ENCODE measurements around the gene ZNF597.

The ZNF597 gene, protein sequence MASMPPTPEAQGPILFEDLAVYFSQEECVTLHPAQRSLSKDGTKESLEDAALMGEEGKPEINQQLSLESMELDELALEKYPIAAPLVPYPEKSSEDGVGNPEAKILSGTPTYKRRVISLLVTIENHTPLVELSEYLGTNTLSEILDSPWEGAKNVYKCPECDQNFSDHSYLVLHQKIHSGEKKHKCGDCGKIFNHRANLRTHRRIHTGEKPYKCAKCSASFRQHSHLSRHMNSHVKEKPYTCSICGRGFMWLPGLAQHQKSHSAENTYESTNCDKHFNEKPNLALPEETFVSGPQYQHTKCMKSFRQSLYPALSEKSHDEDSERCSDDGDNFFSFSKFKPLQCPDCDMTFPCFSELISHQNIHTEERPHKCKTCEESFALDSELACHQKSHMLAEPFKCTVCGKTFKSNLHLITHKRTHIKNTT

DNA sequence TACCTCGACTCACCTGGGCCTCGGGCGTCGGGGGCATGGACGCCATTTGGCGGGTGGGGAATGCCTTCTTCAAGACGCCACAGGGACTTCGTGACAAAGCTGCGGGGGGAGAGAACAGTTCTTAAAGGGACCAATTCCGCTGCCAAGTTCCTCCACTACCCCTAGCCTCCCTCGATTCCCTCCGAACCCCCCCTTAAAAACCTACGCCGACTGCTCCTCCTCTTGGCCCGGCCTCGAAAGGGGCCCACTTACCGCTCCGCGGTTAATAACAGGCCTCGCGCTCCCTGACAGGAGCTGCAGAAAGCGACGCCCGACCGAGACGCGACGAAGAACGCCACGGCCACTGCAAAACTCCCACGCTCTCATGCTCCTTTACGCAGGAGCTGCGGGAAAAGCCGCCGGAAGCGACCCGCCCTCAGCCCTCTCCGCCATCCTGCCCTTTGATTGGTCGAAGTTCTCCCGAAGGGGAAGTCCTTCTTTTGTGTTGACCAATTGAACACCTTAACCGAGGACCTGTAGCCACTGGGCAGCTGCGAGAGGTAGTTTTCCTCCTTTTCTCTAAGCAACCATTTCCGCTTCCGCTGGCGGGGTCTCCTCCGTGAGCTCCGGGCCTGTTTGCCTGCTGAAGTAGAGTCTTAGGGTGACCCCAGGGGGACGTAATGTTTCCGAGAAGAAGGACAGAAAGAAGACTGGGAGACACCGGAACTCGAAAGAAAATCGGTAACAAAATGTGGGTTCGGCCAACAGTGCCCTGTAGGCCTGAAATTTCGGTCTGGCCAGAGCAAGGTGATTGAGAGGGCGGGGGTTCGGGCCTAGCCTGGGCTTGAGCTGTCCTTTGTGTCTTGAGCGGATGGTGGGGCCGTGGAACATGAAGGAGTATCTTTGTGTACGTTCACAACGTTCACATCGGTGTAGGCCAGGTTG, at the start of gene ZNF597, which contains the start of gene NAA60:
Gene ZNF597, minus strand, starts transcription at position 397 of the 924 bp plus-strand sequence. Its CDS starts 351 bp downstream, at position 46.
Gene NAA60, plus strand, starts transcription at position 573 of the 924 bp plus-strand sequence. CDS start 32,548 bp downstream, outside the sequence.
- DNase-seq (ENCODE audit: low read depth, low spot score) = no peak

DNA sequence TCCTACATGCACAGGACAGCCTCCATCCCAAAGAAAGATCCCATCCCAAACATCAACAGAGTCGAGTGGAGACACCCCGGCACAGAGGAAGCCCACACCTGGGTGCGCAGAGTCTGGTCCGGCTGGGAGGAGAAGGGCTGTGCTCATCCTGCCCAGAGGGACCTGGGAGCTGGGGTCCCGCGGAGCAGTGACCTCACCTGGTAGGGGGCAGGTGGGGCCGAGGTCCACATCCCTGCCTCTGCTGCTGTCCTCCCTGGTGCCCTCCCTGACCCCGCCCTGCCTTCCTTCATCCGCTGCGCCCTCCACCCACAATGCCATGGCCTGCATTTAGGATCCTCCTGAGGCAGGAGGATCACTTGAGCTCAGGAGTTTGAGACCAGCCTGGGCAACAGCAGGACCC, 49.1 kb upstream of the ZNF597 start:
- DNase-seq (ENCODE audit: low read depth, low spot score) = no peak

DNA sequence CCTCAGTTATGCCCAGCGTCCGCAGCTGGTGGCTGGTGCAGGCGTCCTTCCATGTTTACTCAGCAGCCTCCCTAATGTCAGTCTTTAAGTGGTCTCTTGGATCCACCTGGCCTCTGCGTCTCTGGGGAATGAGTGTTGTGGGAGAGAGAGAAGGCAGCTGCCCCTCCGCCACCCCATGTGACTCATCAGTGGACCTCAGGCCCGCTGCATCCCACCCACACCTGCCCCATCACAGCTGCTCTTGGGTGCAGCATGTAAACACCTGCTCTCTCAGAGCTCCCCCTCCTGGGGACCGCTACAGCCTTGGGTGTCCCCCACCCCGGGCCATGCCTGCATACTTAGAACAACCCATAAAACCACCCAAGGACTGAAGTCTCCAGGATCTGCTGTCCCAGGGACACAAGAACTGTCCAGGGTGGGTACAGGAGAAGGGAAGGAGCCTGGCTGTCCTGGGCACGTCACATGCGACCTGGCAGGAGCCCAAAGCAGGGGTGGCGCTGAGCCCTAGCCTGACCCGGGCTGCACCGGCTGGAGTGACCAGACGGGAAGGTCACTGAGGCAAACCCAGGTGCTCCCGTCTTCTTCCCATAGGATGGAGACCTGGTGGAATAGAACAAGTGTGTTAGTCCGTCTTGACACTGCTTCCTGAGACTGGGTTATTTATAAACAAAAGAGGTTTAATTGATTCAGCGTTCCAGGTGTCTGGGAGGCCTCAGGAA, 47.8 kb upstream of the ZNF597 start:
- DNase-seq (ENCODE audit: low read depth, low spot score) = no peak

DNA sequence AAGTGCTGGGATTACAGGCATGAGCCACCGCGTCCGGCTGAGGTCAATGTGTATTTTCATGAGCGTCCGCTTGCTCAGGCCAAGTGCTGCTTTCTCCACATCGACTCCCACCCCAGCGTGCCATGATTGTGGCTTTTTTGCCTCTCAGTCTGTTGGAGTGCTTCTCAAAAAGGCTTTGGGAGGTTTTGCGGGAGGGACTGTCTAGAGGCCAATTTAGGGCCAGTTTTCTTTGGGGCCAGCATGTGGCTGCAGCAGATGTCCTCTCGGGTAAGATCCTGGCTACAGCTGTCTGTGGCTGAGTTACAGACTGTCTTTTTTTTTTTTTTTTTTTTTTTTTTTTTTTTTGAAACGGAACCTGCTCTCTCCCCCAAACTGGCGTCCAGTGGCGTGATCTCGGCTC, 45.5 kb upstream of the ZNF597 start:
- DNase-seq (ENCODE audit: low read depth, low spot score) = no peak

DNA sequence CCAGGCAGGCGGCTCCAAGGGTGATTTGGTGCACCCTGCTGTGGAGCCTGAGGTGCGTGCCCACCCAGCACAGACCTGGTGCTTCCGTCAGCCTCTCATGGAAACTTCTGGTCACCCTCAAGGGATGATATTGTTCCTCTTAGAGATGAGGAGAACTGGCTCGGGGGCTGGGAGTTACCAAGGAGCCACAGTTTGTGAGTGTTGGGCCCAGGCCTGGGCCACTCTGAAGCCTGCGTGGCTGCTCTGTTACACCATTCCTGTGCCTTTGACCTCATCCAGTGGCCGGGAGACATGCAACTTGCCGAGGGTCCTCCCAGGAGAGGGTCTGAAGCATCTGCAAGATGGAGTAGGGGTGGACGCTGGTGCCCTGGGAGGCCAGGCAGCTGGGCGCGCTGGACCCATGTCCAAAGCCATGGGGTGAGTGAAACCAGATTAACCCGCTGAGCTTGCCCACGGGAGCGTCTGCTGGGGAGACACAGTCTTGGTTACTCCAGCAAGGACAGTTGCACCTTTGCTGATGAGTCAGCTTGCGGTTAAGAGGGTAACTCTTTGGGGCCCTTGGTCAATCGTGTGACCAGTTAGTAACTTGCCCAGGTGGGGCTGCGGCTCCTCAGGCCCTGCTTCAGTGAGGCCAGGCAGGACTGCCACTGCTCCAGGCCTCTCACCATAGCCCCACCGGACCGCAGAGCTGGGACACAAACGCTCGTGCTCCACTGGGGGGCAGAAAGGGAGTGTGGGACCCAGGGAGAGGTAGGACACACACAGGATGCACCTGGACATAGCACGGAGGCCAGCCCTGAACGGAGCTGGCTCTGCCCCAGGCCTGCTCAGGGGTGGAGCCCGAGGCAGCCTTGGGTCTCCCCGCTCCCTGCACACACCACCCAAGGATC, 44.5 kb upstream of the ZNF597 start:
- no peak for DNase-seq (ENCODE audit: low read depth, low spot score)

DNA sequence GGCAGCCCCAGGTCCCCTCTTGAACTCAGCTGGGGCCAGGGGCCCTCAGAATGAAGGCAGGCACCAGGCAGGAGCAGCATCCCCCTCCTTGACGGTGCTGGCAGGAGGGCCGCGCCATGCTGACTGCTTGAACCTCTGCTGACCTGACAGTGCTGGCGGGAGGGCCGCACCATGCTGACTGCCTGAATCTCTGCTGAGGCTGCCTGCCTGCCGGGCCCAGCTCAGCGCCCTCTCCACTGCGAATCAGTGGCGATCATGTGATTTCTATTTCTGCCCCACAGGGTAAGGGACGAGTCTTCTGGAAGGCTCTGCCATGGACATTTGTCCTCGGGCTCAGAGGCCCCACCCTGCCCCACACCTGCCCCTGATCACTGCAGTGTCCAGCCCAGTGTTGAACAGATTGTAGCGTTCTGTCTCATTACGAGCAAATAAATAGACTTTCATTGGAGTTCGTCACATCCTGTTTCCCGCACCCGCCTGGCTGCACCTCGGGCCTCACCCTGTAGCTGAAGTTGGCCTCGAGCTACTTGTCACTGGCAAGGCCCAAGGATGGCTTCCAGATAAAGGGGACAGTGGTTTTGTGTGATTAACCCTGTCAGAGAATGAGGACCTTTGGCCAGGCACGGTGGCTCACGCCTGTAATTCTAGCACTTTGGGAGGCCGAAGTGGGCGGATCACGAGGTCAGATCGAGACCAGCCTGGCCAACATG, 43.4 kb upstream of the ZNF597 start:
- no peak for DNase-seq (ENCODE audit: low read depth, low spot score)

DNA sequence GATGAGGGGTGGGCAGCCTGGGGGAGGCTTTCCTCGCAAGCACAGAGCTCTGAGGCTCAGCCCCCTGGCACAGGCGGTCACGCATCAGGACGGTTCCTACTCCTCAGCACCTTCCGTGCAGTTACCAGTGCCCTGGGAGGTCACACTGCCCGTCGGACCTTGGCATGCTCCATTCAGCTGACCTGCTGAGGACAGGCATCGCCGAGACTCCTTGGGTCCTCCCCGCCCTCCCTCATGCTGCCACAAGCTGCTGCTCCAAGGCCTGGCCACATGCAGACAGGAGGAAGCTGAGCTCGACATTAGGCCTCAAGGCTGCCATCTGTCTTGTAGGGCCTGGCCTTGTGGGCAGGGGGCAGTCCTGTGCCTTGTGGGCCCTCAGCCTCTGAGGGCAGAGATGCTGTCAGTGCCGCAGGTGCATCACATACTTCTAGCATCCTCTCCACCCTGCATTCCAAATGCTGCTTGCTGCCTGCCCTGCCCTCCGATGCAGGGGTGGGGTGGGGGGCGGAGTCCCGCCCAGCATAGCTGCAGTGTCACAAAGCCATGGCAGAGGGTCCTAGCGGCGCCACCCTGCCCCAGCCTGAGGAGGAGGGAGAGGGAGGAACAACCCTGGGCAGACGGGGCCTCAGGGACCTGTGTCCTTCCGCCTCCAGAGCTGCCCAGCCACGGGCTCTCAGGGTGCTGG, 42.7 kb upstream of the ZNF597 start:
- no peak for DNase-seq (ENCODE audit: low read depth, low spot score)

DNA sequence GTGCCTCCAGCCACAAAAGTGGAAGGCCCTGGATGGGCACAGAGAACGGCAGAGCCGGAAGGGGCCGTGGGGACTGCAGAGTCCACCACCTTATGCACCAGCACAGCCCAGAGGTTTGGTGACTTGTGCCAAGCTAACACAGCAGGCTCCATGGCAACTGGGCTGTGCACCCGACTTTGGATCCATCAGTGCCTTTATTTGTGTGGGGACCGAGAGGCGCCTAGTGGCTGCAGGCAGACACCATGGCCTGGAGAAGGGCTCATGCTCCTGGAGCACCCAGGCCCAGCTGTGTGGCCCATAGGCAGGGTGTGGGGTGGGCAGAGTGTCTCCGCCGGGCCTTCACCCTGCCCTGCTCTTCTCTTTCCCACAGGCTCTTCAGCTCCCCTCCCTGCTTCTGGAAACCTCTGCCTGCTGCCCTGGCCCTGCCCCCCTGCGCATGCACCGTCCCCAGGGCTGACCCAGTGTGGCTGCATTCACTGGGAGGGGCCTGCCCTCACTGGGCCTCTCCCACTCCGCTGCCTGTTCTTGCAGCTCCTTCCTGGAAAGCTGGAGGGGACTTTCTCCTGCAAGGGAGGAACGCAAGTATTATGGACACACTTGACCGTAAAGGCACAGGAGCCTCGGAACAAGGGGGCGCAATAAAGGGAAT, 41.9 kb upstream of the ZNF597 start:
- no peak for DNase-seq (ENCODE audit: low read depth, low spot score)

DNA sequence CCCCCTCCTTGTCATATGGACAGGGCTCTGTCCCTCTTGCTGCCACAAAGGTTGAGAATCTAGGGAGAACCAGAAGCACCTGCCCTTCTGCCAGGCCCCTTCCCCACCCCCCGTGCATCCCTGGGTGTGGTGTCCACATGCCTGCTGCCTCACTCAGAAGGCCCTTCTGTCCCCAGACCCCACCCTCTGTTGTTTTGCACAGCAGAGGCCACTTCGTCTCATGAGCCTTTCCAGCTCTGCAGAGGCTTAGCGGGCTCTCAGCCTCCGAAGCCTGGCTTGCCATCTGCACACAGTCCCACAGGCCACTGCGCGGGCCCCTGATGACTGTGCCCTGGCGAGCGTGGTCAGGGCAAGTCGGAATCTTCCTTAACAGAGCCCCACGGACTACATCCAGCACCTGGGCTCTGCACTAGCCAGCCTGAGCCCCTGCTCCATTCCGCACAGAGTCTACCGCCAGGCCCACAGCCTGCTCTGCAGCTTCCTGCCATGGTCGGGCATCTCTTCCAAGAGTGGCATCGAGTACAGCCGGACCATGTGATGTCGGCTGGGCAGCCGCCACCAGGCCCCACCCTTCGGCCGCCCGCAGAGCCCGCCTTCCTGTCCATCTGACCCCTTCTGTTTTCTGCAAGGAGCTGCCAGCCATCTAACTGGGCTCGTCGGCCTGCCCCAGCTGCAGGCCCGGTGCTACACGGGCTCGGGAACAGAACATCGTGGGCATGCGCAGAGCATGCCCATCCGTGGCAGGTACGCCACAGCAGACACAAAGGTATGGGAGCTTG, 41.2 kb upstream of the ZNF597 start:
- DNase-seq (ENCODE audit: low read depth, low spot score) = no peak

DNA sequence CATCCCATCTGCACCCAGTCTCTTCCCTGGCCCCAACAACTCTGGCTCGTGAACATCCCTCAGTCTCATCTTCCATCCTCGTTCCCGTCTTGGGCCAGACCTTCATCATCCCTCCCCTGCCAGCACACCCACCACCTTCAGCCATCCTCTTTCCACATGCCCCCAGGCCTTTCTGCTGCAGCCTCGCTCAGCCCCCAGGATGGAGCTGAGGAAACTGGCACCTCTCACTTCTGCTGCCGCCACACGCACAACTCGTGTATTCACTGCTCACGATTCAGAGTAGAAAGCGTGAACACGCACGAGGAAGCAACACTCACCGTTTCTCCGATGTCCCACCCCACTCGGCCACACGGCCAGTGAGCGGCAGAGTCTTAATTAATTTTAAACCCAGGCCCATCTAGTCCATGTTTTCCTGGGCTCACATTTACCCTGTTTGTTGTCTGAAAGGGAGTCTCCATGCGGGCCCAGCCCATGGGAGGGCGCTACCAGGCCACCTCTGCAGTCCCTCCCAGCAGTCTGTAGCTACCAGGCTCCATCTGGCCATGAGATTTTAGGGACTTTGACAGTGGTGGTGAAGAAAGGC, 39.4 kb upstream of the ZNF597 start:
- no peak for DNase-seq (ENCODE audit: low read depth, low spot score)

DNA sequence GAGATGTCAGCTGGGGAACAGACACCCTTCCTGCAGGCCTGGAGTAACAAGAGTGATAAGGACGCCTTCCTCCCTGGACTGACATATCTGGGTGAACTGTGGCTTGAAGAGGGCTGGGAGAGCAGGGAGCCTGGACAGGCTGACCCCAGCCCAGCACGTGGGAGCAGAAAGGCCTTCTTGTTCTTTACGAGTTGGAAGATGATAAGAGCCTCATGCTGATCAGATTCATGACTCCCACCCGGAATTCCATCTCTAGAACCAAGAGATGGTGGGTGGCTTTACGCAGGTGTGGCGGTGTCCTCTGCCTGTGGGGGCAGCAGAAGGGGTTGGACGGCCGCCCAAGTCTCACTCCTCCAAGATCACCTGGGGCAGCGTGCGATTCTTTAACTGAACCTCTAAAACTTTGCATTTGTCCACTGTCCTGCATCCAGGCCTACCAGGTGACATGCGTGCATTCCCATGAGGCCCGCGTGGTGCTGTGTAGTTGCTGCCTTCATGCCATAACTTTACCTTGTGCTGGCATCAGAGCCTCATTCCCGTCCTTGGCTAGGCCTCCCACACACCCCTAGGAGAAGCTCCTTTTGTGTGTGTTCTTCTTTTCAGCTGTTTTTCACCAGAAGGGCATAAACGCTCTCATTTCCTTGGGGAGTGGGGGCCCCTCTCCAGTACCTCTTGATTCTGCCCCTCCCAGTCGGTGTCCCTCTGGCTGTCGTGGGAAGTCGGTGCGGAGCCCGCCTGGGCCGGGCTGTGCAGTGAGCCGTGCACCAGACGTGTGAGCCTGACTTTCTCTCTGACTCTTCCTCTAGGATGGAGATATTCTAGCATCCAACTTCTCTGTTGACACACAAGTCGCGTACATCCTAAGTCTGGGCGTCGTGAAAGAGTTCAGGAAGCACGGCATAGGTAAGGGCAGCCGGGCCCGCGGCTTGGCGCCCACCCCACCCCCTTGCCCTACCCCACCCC, 38.7 kb upstream of the ZNF597 start:
- DNase-seq (ENCODE audit: low read depth, low spot score) = no peak

DNA sequence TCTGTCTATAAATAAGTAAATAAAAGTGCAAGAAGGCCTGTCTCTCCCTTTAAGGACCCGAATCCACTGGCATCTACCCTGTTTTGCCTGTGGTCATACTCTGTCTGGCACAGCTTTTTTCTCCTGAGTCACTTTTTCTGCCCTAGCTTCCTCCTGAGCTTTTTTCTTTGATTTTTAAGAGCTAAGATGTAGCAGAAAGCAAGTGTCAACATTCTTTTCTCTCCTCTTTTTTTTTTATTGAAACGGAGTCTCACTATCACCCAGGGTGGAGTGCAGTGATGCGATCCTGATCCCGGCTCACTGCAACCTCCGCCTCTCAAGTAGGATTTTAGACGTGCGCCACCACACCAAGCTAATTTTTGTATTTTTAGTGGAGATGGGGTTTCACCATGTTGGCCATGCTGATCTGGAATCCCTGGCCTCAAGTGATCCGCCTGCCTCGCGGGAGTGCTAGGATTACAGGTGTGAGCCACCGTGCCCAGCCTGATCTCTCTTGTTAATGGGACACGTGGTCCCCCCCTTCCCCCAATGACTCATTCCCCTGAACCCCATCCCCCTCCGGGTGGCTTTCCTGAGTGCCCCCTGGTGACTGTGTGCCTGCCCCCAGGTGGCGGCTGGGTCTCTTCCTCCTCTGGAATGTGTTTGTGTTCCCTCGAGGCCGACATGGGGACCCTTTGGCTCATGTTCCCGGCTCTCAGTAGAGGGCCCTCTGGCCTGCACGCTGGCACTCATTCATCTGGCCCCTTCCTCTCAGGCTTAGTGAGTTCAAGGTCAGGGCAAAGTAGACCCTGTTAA, 37.8 kb upstream of the ZNF597 start:
- DNase-seq (ENCODE audit: low read depth, low spot score) = no peak

DNA sequence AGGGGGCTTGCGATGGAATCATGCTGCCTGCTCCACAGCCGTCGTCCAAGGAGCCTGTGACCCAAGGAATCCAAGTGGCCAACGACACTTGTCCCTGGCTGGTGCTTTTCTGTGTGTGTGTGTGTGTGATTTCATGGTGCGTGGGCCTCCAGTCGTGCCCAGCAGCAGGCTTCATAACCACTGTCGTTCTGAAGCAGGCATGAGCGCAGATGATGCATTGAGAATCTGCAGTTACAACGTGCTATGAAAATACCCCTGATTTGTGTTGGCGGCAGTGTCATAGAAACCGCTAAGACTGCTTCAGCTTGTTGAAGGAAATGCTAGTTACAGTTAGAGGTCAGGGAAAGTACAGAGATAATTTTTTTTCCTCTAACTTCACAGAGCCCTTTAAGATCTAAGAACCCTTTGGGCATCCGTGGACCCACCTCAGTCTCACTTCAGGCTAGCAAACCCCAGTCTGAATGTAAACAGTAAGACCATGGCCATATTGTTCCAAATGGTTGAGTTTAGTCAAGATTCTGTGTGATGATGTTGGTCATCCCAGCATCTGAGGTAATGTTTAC, 36.4 kb upstream of the ZNF597 start:
- no peak for DNase-seq (ENCODE audit: low read depth, low spot score)

DNA sequence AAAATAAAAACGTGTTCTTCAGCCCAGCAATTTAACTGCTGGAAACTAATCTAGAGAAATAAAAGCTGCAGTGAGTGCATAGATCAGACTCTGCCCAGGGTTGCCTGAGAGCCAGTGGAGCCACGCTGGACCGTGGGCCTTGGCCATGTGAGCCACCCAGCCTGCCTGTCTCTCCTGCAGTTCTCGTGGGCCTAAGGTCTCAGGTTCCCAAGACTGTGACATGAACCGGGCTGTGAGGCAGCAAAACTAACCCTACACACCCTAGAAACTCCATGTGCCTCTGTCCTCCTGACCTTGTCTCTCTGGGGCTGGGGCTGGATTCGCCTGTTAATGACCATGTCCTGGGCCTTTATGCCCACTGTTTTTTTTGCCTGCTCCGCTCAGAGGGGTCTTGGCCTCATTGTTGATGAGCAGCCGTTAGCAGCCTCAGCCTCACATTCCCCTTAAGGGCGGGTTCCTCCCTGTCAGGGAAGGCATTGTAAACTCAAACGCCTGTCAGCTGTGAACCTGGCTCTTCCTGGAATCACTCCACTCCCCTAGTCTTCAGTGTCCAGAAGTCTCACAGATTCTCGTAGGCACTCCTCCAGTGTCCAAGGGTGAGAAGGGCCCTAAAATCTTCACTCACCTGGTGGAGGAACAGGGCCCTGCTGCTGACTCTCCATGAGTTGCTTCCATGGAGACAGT, 35.1 kb upstream of the ZNF597 start:
- no peak for DNase-seq (ENCODE audit: low read depth, low spot score)

DNA sequence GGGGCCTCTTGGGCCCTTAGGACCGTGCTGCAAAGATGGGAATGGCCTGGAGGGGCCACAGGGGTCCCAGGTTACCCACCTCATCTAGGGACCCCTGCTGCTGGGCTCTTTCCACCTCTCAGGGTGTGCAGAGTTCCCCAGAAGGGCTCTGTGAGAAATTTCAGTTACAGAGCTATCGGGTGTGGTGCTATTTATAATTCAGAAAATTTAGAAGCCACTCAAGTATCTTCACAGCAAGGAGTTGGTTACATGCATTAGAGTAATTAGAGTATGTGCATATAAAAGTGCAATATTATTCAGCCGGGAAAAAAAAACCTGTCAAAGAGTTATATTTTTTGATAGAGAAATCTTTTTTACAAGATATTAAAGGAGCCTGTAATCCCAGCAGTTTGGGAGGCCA, 33.1 kb upstream of the ZNF597 start:
- DNase-seq (ENCODE audit: low read depth, low spot score) = no peak

Measured in smooth muscle cell of the brain vasculature (primary cell).